HepG2 (cell line): ENCODE measurements around the gene SPRED2. TPM values are rescaled to one million over a fixed set of nuclear protein-coding genes. Genes with fewer than 3 reads are reported as not detected.

Experiments used
- ATAC-seq: fragments of 200-7000 bp; cut with Tn5 transposase; 3 replicates; pipeline ENCODE4 v1.9.1; 2020; ENCODE audit warnings: mild to moderate bottlenecking, moderate library complexity
- BruUV-seq: library from RNA; stranded (reverse); fragments of 400-500 nt; replicated peaks from 2 replicates; lab custom pipeline; 2021; lab: Mats Ljungman, UMichigan
- CTCF ChIA-PET: fragments of 300-600 bp; formaldehyde crosslinking; extraction: SDS; loops from one replicate; lab custom pipeline; 2021; ENCODE audit warnings: low total read pairs, inconsistent platforms, low intra/inter-chr PET ratio; lab: Yijun Ruan, JAX
- POLR2A ChIA-PET: fragments of 350-600 bp; sonication (Branson Sonifier 250); formaldehyde crosslinking; loops from one replicate; lab custom pipeline; 2020; ENCODE audit warnings: antibody characterized with exemption, inconsistent platforms; lab: Yijun Ruan, JAX
- DNase-seq: peaks from one replicate; pipeline ENCODE4 v3.0.0-alpha.2; 2015; ENCODE audit warnings: low spot score
- FAIRE-seq: peaks from 3 replicates; lab custom pipeline; 2011; peaks lifted over from hg19 to GRCh38; lab: Jason Lieb, UNC
- H2AFZ ChIP-seq: one replicate; pipeline ENCODE4 v1.6.1; 2011; ENCODE audit warnings: low read length, inconsistent platforms
- H3K27ac ChIP-seq: fragments of 300-600 bp; 3 replicates; pipeline ENCODE4 v1.8.0; 2011; ENCODE audit warnings: mixed run types, mild to moderate bottlenecking, mixed read lengths, low read length, inconsistent platforms; ENCODE audit not compliant: insufficient read depth; ENCODE audit errors: extremely low read length
- H3K27me3 ChIP-seq, 2 experiments: fragments of 200-600 bp in 1 of 2; 2 replicates in 1 of 2; 3 replicates in 1 of 2; pipeline versions ENCODE4 v1.6.0 to v1.8.0; 2011; ENCODE audit warnings: low read length in 2 of 2, mild to moderate bottlenecking in 2 of 2, moderate library complexity in 2 of 2, inconsistent platforms in 1 of 2; ENCODE audit not compliant: insufficient read depth in 2 of 2, control insufficient read depth in 1 of 2
- H3K36me3 ChIP-seq, 2 experiments: fragments of 200-600 bp in 1 of 2; replicated peaks in 1 of 2; 2 replicates in 1 of 2; 3 replicates in 1 of 2; pipeline versions ENCODE4 v1.5.1 to v1.8.0; 2011; ENCODE audit warnings: low read length in 2 of 2, inconsistent platforms in 1 of 2; ENCODE audit not compliant: insufficient read depth in 2 of 2, control insufficient read depth in 1 of 2
- H3K4me1 ChIP-seq: 2 replicates; pipeline ENCODE4 v1.5.1; 2012; ENCODE audit warnings: low read length, inconsistent platforms; ENCODE audit not compliant: insufficient read depth
- H3K4me2 ChIP-seq: 2 replicates; pipeline ENCODE4 v1.6.0; 2011; ENCODE audit warnings: low read depth, low read length, inconsistent platforms
- H3K4me3 ChIP-seq, 3 experiments: fragments of 200-600 bp in 1 of 3; sonication (generic), shearing (Covaris generic) in 1 of 3; replicated peaks in 1 of 3; 2 replicates each; pipeline ENCODE4 v1.5.1; 2011 to 2016; ENCODE audit warnings: low read length in 3 of 3, inconsistent platforms in 2 of 3, low read depth in 2 of 3, mild to moderate bottlenecking in 2 of 3, control low read depth in 1 of 3, mixed read lengths in 1 of 3; ENCODE audit not compliant: insufficient read depth in 1 of 3
- H3K79me2 ChIP-seq: one replicate; pipeline ENCODE4 v1.6.1; 2011; ENCODE audit warnings: low read length, inconsistent platforms; ENCODE audit not compliant: insufficient read depth
- H3K9ac ChIP-seq: 2 replicates; pipeline ENCODE4 v1.6.0; 2011; ENCODE audit warnings: mild to moderate bottlenecking, low read depth, low read length, inconsistent platforms; ENCODE audit not compliant: insufficient read depth
- H3K9me3 ChIP-seq: 2 replicates; pipeline ENCODE4 v1.5.1; 2012; ENCODE audit warnings: mild to moderate bottlenecking, low read length
- H4K20me1 ChIP-seq: 2 replicates; pipeline ENCODE4 v1.6.0; 2011; ENCODE audit warnings: inconsistent platforms, mild to moderate bottlenecking, low read length, moderate library complexity; ENCODE audit not compliant: insufficient read depth
- HCFC1 ChIP-seq: fragments of 150-350 bp; IDR thresholded peaks from 2 replicates; pipeline ENCODE4 v1.6.1; 2014; ENCODE audit warnings: low read depth, low read length
- ISX ChIP-seq: sonication (generic); formaldehyde crosslinking; conservative IDR thresholded peaks from 2 replicates; pipeline ENCODE4 v1.5.0; 2020; ENCODE audit warnings: missing genetic modification reagents
- MBNL3 ChIP-seq: fragments of 250-450 bp; sonication (Bioruptor Pico); conservative IDR thresholded peaks from 2 replicates; pipeline ENCODE4 v1.8.0; 2022; ENCODE audit warnings: mild to moderate bottlenecking, inconsistent platforms
- MYNN ChIP-seq: sonication (generic); formaldehyde crosslinking; IDR thresholded peaks from 2 replicates; pipeline ENCODE4 v1.4.0; 2020; ENCODE audit warnings: mild to moderate bottlenecking, low read depth, missing genetic modification reagents
- PBX3 ChIP-seq: sonication (generic); formaldehyde crosslinking; IDR thresholded peaks from 2 replicates; pipeline ENCODE4 v1.8.1; 2023; ENCODE audit warnings: missing genetic modification reagents, inconsistent platforms, borderline replicate concordance
- RARG ChIP-seq: sonication (generic); formaldehyde crosslinking; IDR thresholded peaks from 2 replicates; pipeline ENCODE4 v1.4.0; 2020; ENCODE audit warnings: low read depth, mild to moderate bottlenecking, missing genetic modification reagents
- ZBTB46 ChIP-seq: sonication (generic); formaldehyde crosslinking; IDR thresholded peaks from 2 replicates; pipeline ENCODE4 v1.4.0; 2020; ENCODE audit warnings: mild to moderate bottlenecking, missing genetic modification reagents, borderline replicate concordance
- ZNF264 ChIP-seq: sonication (generic); formaldehyde crosslinking; IDR thresholded peaks from 2 replicates; pipeline ENCODE4 v1.4.0; 2020; ENCODE audit warnings: missing genetic modification reagents
- ZNF30 ChIP-seq: sonication (generic); formaldehyde crosslinking; IDR thresholded peaks from 2 replicates; pipeline ENCODE4 v1.5.0; 2020; ENCODE audit warnings: mild to moderate bottlenecking, missing genetic modification reagents
- ZNF615 ChIP-seq: sonication (generic); formaldehyde crosslinking; IDR thresholded peaks from 2 replicates; pipeline ENCODE4 v1.5.0; 2020; ENCODE audit warnings: mild to moderate bottlenecking, missing genetic modification reagents, borderline replicate concordance
- ZNF704 ChIP-seq: sonication (generic); formaldehyde crosslinking; IDR thresholded peaks from 2 replicates; pipeline ENCODE4 v1.8.1; 2023; ENCODE audit warnings: mild to moderate bottlenecking, inconsistent platforms, moderate library complexity, missing genetic modification reagents, borderline replicate concordance
- ZNF800 ChIP-seq: sonication (generic); formaldehyde crosslinking; IDR thresholded peaks from 2 replicates; pipeline ENCODE4 v1.4.0; 2020; ENCODE audit warnings: missing genetic modification reagents
- WGBS: methylation state at CpG from one replicate; pipeline ENCODE4 v1.1.6; 2017; ENCODE audit warnings: low lambda C conversion rate; 5-methylcytosine and 5-hydroxymethylcytosine counted together
- in situ Hi-C: cut with HindIII; loops from 2 replicates; pipeline ENCODE4 v1.10.0; 2017; ENCODE audit warnings: low pct_unique_long_range_greater_than_20kb; ENCODE audit not compliant: extremely low pct_ligation_motif_present
- intact Hi-C: fragments of 100-400 bp; cut with micrococcal nuclease; formaldehyde crosslinking; loops from one replicate; pipeline ENCODE4 v1.10.0; 2022; ENCODE audit not compliant: unreplicated experiment
- polyA plus RNA-seq, 8 experiments: library from polyadenylated mRNA; depleted of rRNA in 3 of 8; stranded (reverse) in 7 of 8; unstranded in 1 of 8; fragments of >200 nt; fragmentation: Illumina TruSeq in 4 of 8; extraction: Trizol in 4 of 8; gene quantifications; 2 replicates each; pipeline versions ENCODE4 v1.2.1 to v1.2.3, GENCODE V29; 2011 to 2016; ENCODE audit warnings: low read depth in 4 of 8, missing spikeins in 1 of 8, mixed read lengths in 1 of 8; ENCODE audit not compliant: insufficient read depth in 1 of 8
- total RNA-seq, 5 experiments: library from RNA; depleted of rRNA; stranded (reverse); fragments of >200 nt; fragmentation: Illumina TruSeq; extraction: Trizol; gene quantifications; 2 replicates each; pipeline ENCODE4 v1.2.3, GENCODE V29; 2016; ENCODE audit warnings: low read depth in 1 of 5

Gene SPRED2
- total and polyA plus RNA-seq, 2 of the 13 experiments (the other 11 are each of a cell fraction or from before 2014, with no cell fraction given), result 13.0 to 37.0 TPM

- H3K4me1 ChIP-seq, result 0 out of 2 replicates have a peak, but pooled peaks cover 6% of the 10 kb centered on the region
- no peaks in the 10 kb centered on the region for H3K9me3 ChIP-seq
- no peak for FAIRE-seq
- H3K36me3 ChIP-seq, result no peaks in the 10 kb centered on the region
- WGBS, result 71% methylated on average over 3 of the region's 3 CpGs
- intact Hi-C loops, result no loop called here
- no peak overlapping the region for H2AFZ ChIP-seq
- no peaks in the 10 kb centered on the region for H3K27me3 ChIP-seq
- CTCF ChIA-PET, result no interaction called here
- POLR2A ChIA-PET, result no interaction called here
- H3K4me2 ChIP-seq, result no peak overlapping the region
- no TSS peak for BruUV-seq
- no peaks in the 10 kb centered on the region for H4K20me1 ChIP-seq
- in situ Hi-C loops, result no loop called here
- no peak for DNase-seq
- peak; percentile 44; the same call in 1 of the 3 replicates for ATAC-seq
- no peaks in the 10 kb centered on the region for H3K79me2 ChIP-seq
- no peak overlapping the region for H3K9ac ChIP-seq
- TF ChIP-seq ZNF704 (CRISPR knock-in tag), result no peak
- no peak for TF ChIP-seq ZNF30 (CRISPR knock-in tag)
- TF ChIP-seq RARG (CRISPR knock-in tag), result no peak
- no peak overlapping the region for H3K27ac ChIP-seq
- no peak overlapping the region for H3K4me3 ChIP-seq
Observed at GRCh38 chr2:65458999-65459398, 26.6 kb upstream of the SPRED2 start.

GRCh38 chr2:65456886-65457285 lies 24.5 kb upstream of the SPRED2 start:
- H3K79me2 ChIP-seq, result no peaks in the 10 kb centered on the region
- no peaks in the 10 kb centered on the region for H3K9me3 ChIP-seq
- no peak overlapping the region for H3K9ac ChIP-seq
- no peak overlapping the region for H2AFZ ChIP-seq
- CTCF ChIA-PET, result no interaction called here
- intact Hi-C loops (no loop called here), in situ Hi-C loops (no loop called here)
- H3K4me3 ChIP-seq, result no peak overlapping the region
- ATAC-seq (no peak), FAIRE-seq (no peak), DNase-seq (no peak)
- no peak overlapping the region for H3K4me2 ChIP-seq
- no peaks in the 10 kb centered on the region for H4K20me1 ChIP-seq
- no TSS peak for BruUV-seq
- POLR2A ChIA-PET, result no interaction called here
- no peak overlapping the region for H3K27ac ChIP-seq
- 0 out of 2 replicates have a peak, but pooled peaks cover 6% of the 10 kb centered on the region for H3K4me1 ChIP-seq
- no peaks in the 10 kb centered on the region for H3K27me3 ChIP-seq
- H3K36me3 ChIP-seq, result no peaks in the 10 kb centered on the region
- WGBS, result 55% methylated on average over 2 of the region's 2 CpGs
- TF ChIP-seq MBNL3 (CRISPR knock-in tag), result no peak
- no peak for TF ChIP-seq ZNF264 (CRISPR knock-in tag)
- TF ChIP-seq ZBTB46 (CRISPR knock-in tag), result no peak
- no peak for TF ChIP-seq ISX (CRISPR knock-in tag)
- TF ChIP-seq ZNF800 (CRISPR knock-in tag), result no peak
- no peak for TF ChIP-seq ZNF615 (CRISPR knock-in tag)
- no peak for TF ChIP-seq PBX3
- TF ChIP-seq HCFC1, result no peak
- TF ChIP-seq MYNN (CRISPR knock-in tag), result no peak
